ENCODE measurements around the gene OR10G2. TPM values are rescaled to one million over a fixed set of nuclear protein-coding genes. Genes with fewer than 3 reads are reported as not detected.

The OR10G2 gene, protein sequence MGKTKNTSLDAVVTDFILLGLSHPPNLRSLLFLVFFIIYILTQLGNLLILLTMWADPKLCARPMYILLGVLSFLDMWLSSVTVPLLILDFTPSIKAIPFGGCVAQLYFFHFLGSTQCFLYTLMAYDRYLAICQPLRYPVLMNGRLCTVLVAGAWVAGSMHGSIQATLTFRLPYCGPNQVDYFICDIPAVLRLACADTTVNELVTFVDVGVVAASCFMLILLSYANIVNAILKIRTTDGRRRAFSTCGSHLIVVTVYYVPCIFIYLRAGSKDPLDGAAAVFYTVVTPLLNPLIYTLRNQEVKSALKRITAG
- not detected for total RNA-seq
- not detected for total RNA-seq (2013)

DNA sequence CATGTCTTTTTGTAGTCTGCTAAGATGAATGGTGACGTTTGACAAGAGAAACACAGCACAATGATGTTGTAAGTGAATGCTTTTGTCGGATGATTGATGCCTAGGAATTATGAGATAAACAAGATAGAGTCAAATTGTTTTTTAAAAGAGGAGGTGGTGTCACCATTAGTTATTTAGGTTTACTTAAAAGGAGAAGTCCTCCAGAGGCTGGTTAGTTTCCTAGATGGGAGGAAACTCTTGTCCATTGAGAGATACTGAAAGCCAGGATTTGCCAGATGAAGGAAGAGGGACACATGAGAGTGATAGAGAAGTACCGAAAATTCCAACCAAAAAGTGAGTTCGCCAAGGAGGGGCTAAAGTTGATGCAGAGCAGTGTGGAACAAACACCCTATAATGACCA lies at the start of gene OR10G2:
Gene OR10G2 (minus strand): TSS at position 101 of the 400 bp plus-strand sequence. CDS start 98 bp downstream, at position 3.
- H3K27me3 ChIP-seq (ENCODE audit: control insufficient read depth, insufficient read depth, low read length): no peaks in the 10 kb centered on the region
- H3K36me3 ChIP-seq (ENCODE audit: control insufficient read depth, insufficient read depth, low read length): no peaks in the 10 kb centered on the region
- H3K4me3 ChIP-seq (ENCODE audit: low read length): no peak within 1 kb of the TSS
- no peaks in the 10 kb centered on the region for H3K4me1 ChIP-seq (ENCODE audit: control insufficient read depth, insufficient read depth, low read length)
- ATAC-seq (no peak), DNase-seq (no peak)
- intact Hi-C loops (cut with micrococcal nuclease): no loop called here
- TF ChIP-seq, protein P1, sequence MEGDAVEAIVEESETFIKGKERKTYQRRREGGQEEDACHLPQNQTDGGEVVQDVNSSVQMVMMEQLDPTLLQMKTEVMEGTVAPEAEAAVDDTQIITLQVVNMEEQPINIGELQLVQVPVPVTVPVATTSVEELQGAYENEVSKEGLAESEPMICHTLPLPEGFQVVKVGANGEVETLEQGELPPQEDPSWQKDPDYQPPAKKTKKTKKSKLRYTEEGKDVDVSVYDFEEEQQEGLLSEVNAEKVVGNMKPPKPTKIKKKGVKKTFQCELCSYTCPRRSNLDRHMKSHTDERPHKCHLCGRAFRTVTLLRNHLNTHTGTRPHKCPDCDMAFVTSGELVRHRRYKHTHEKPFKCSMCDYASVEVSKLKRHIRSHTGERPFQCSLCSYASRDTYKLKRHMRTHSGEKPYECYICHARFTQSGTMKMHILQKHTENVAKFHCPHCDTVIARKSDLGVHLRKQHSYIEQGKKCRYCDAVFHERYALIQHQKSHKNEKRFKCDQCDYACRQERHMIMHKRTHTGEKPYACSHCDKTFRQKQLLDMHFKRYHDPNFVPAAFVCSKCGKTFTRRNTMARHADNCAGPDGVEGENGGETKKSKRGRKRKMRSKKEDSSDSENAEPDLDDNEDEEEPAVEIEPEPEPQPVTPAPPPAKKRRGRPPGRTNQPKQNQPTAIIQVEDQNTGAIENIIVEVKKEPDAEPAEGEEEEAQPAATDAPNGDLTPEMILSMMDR (IDR thresholded peaks at IDR 0.05): no peak
- Mint-ChIP-seq H3K4me1 (no peaks in the 10 kb centered on the region), H3K27me3 (ENCODE audit: low read depth in 2 of 2) (peaks cover 0 to 8% of the 10 kb centered on the region in 2 donors), H3K4me3 (no peak within 1 kb of the TSS), H3K36me3 (no peaks in the 10 kb centered on the region), H3K27ac (no peak within 1 kb of the TSS), H3K9me3 (no peaks in the 10 kb centered on the region)
- H3K9me3 ChIP-seq (ENCODE audit: control insufficient read depth, insufficient read depth, low read length): no peaks in the 10 kb centered on the region
- 86% methylated on average over 4 of the region's 4 CpGs for WGBS (ENCODE audit: insufficient coverage)
- H3K27ac ChIP-seq (ENCODE audit: low read length): no peak within 1 kb of the TSS

- Mint-ChIP-seq H3K9me3 (no peaks in the 10 kb centered on the region), H3K27ac (no peak overlapping the region), H3K4me3 (no peak overlapping the region), H3K27me3 (ENCODE audit: low read depth in 2 of 2) (peaks cover 22 to 30% of the 10 kb centered on the region in 2 donors), H3K4me1 (no peaks in the 10 kb centered on the region), H3K36me3 (no peaks in the 10 kb centered on the region)
- no peaks in the 10 kb centered on the region for H3K27me3 ChIP-seq (ENCODE audit: control insufficient read depth, insufficient read depth, low read length)
- intact Hi-C loops (cut with micrococcal nuclease): no loop called here
- TF ChIP-seq, protein P1 (IDR thresholded peaks at IDR 0.05): no peak
- no peak overlapping the region for H3K4me3 ChIP-seq (ENCODE audit: low read length)
- H3K36me3 ChIP-seq (ENCODE audit: control insufficient read depth, insufficient read depth, low read length): no peaks in the 10 kb centered on the region
- no peak for DNase-seq
- no peak for ATAC-seq
- H3K4me1 ChIP-seq (ENCODE audit: control insufficient read depth, insufficient read depth, low read length): no peaks in the 10 kb centered on the region
- no peaks in the 10 kb centered on the region for H3K9me3 ChIP-seq (ENCODE audit: control insufficient read depth, insufficient read depth, low read length)
- no peak overlapping the region for H3K27ac ChIP-seq (ENCODE audit: low read length)
- WGBS (ENCODE audit: insufficient coverage): 91% methylated on average over 2 of the region's 2 CpGs
These were observed 45.3 kb upstream of the OR10G2 start for GRCh38 chr14:21680072-21680471.

GRCh38 chr14:21675566-21675965 lies 40.8 kb upstream of the OR10G2 start:
- H3K27ac Mint-ChIP-seq: no peak overlapping the region
- H3K36me3 Mint-ChIP-seq: no peaks in the 10 kb centered on the region
- no peak overlapping the region for H3K4me3 Mint-ChIP-seq
- ATAC-seq (no peak), DNase-seq (no peak)
- no peaks in the 10 kb centered on the region for H3K36me3 ChIP-seq (ENCODE audit: control insufficient read depth, insufficient read depth, low read length)
- H3K27ac ChIP-seq (ENCODE audit: low read length): no peak overlapping the region
- no peaks in the 10 kb centered on the region for H3K9me3 Mint-ChIP-seq
- H3K9me3 ChIP-seq (ENCODE audit: control insufficient read depth, insufficient read depth, low read length): no peaks in the 10 kb centered on the region
- WGBS (ENCODE audit: insufficient coverage): 91% methylated on average over 4 of the region's 4 CpGs
- no peaks in the 10 kb centered on the region for H3K4me1 Mint-ChIP-seq
- no peak overlapping the region for H3K4me3 ChIP-seq (ENCODE audit: low read length)
- TF ChIP-seq, protein P1 (IDR thresholded peaks at IDR 0.05): no peak
- peaks cover 11 to 28% of the 10 kb centered on the region in 2 donors for H3K27me3 Mint-ChIP-seq (ENCODE audit: low read depth in 2 of 2)
- intact Hi-C loops (cut with micrococcal nuclease): no loop called here
- no peaks in the 10 kb centered on the region for H3K4me1 ChIP-seq (ENCODE audit: control insufficient read depth, insufficient read depth, low read length)
- peaks cover 6% of the 10 kb centered on the region for H3K27me3 ChIP-seq (ENCODE audit: control insufficient read depth, insufficient read depth, low read length)

GRCh38 chr14:21673718-21674117 lies 39.0 kb upstream of the OR10G2 start, which contains the start of gene OR4E1:
Gene OR4E1, minus strand, starts transcription at chr14:21673818. Its CDS starts 2,883 bp downstream, at chr14:21670935.
- no peak within 1 kb of the TSS for H3K27ac ChIP-seq (ENCODE audit: low read length)
- no peaks in the 10 kb centered on the region for H3K36me3 Mint-ChIP-seq

More at GRCh38 chr14:21673718-21674117, 39.0 kb upstream of the OR10G2 start, which contains the start of gene OR4E1:
- TF ChIP-seq, protein P1 (IDR thresholded peaks at IDR 0.05): no peak
- ATAC-seq: no peak
- no peaks in the 10 kb centered on the region for H3K36me3 ChIP-seq (ENCODE audit: control insufficient read depth, insufficient read depth, low read length)
- H3K9me3 Mint-ChIP-seq: no peaks in the 10 kb centered on the region
- H3K27me3 ChIP-seq (ENCODE audit: control insufficient read depth, insufficient read depth, low read length): peaks cover 6% of the 10 kb centered on the region
- H3K4me3 Mint-ChIP-seq: no peak within 1 kb of the TSS
- intact Hi-C loops (cut with micrococcal nuclease): no loop called here
- no peaks in the 10 kb centered on the region for H3K4me1 ChIP-seq (ENCODE audit: control insufficient read depth, insufficient read depth, low read length)
- 80% methylated on average over 1 of the region's 1 CpG for WGBS (ENCODE audit: insufficient coverage)
- no peak for DNase-seq
- H3K27ac Mint-ChIP-seq: no peak within 1 kb of the TSS
- no peaks in the 10 kb centered on the region for H3K4me1 Mint-ChIP-seq
- peaks cover 13 to 45% of the 10 kb centered on the region in 2 donors for H3K27me3 Mint-ChIP-seq (ENCODE audit: low read depth in 2 of 2)
- no peaks in the 10 kb centered on the region for H3K9me3 ChIP-seq (ENCODE audit: control insufficient read depth, insufficient read depth, low read length)
- no peak within 1 kb of the TSS for H3K4me3 ChIP-seq (ENCODE audit: low read length)
